Stimulated activated CD4-positive, alpha-beta T cell treated with anti-CD3 and anti-CD28 coated beads, Interleukin-12 subunit alpha, Interleukin-12 subunit beta, amount 100 ng/mL, for 24 hours (primary cell): ENCODE data around the gene ACSL1.
"Not testable (repeated sequence)": the region's sequence is repeated elsewhere in the genome, so short reads cannot be mapped to it uniquely, and the experiment has no call there.

Experiments used
- DNase-seq, 2 experiments: peaks; one replicate each; pipeline ENCODE4 v3.0.0-alpha.2; 2020; ENCODE audit warnings: low read depth in 2 of 2

The ACSL1 gene

GRCh38 chr4:184752496-184753275, 73.1 kb downstream of the ACSL1 start:
- no peak for DNase-seq

- DNase-seq: no peak
Observed at GRCh38 chr4:184751585-184751956, 74.2 kb downstream of the ACSL1 start.

GRCh38 chr4:184750926-184751584, 74.7 kb downstream of the ACSL1 start:
- no peak for DNase-seq

GRCh38 chr4:184748251-184748652, 77.5 kb downstream of the ACSL1 start:
- DNase-seq: no peak

- no peak for DNase-seq
Observed at GRCh38 chr4:184747034-184747830, 78.5 kb downstream of the ACSL1 start.

DNA sequence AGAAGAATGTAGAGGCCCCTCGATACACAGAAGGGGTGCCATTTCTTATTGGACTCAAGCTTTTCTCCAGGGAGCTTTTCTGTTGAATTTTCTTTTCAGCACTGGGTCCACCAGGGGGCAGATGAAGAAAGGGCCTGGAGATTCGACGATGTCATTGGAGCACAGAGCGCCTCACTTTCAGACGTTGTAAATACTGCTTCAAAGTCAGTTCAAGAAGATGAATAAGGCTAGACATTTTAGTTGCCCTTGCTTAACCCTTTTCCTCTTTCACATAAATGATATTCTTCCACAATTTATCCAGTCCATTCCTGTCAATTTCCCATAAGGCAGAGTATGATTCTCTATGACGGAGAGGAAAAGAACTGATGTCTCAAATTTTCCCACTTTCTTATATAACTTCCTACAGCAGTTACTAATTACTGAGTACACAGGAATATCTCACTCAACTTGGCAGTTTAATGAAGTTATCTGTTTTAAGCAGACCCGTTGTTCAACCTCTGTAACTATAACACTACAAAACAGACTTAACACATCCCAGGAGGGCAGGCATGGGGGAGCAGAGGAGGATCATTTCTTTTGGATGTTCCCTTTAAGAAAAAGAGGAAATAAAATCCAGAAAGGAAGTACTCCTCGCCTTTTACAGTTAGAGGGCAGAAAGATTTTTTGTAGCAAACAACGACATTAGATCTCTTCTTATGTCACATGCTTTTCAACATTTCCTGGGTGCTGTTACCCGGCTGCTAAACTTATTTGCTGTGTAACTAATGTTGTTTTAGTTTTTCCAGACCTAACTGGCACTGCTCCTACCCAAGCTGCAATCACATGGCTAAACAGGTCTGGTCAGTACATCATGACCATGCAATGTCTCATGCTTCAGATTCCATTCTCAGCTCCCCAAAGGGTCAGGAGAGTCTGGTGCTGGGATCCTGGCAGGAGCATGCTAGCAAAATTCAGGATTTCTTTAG, 79.7 kb downstream of the ACSL1 start:
- DNase-seq: peak; percentile 37 to 64

- no peak for DNase-seq
Observed at GRCh38 chr4:184744236-184744635, 81.5 kb downstream of the ACSL1 start.

- DNase-seq: no peak
Observed at GRCh38 chr4:184743650-184744049, 82.1 kb downstream of the ACSL1 start.

DNA sequence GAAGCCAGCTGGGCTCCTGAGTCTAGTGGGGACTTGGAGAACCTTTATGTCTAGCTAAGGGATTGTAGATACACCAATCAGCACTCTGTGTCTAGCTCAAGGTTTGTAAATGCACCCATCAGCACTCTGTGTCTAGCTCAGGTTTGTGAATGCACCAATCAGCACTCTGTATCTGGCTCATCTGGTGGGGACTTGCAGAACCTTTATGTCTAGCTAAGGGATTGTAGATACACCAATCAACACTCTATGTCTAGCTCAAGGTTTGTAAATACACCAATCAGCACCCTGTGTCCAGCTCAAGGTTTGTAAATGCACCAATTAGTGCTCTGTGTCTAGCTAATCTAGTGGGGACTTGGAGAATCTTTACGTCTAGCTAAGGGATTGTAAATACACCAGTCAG, 84.1 kb downstream of the ACSL1 start:
- DNase-seq: not testable (repeated sequence)

DNA sequence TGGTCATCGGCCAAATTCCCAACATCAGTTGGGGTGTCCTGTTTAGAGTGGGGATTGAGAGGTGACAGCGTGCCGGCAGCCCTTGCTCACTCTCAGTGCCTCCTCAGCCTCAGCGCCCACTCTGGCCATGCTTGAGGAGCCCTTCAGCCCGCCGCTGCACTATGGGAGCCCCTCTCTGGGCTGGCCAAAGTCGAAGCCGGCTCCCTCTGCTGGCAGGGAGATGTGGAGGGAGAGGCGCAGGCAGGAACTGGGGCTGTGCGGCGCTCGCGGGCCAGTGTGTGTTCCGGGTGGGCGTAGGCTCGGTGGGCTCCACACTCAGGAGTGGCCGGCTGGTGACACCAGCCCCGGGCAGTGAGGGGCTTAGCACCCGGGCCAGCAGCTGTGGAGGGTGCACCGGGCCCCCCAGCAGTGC, 84.8 kb downstream of the ACSL1 start:
- no peak for DNase-seq

GRCh38 chr4:184739575-184739974, 86.2 kb downstream of the ACSL1 start:
- DNase-seq: not testable (repeated sequence)

DNA sequence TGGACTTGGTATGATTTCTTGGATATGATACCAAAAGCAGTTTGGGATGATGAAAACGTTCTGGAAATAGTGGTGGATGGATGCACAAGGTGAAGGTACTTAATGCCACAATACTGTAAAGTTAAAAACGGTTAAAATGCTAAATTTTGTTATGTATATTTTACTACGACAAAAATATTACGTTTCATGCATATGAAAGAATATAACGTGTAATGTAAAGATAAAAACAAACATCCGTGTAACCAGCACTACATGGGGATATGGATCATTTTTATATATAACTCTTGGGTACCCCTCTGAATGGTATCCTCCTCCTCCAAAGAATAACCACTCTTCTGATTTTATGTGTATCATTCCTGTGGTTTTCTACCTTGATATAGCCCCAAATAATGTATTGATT, 91.0 kb downstream of the ACSL1 start:
- no peak for DNase-seq

DNA sequence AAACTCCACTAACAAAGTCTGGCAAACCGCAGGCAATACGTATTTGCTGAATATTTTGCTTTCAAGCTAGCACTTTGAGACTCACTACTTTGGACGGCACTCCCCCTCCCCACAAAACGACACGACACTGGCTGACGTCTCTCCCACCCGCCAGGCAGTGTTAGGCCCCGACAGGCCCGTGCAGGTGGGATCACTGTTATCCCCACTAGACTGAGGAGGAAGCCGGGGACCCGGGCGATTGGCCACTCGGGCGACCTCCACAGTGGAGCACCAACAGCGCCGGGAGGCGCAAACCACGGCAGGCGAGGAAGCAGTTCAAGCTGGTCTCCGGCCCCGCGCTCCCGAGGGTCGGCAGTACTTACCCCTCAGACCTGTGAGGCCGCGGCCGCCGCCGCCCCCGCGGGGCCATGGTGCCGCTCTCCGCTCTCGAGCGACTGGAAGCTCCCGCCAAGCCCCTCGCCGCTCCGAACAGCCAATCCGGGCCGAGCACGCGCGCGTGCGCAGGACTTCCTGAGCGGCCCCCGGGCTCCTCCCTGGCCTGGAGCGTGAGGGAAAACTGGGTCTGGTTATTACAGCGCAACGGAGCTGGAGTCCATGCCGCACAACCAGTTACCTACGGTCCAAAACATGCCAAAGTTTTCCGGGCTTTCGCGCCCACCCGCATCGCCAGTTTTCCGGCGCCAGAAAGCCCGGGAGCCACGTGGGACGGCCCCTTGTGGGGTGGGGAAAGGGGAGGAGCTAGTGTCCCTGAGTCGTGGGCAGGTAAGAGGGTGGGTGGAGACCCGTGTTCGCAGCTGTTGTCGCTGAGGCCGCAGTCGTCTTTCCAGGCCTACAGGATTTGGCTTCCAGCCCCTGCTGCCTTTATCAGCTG, 91.9 kb downstream of the ACSL1 start, which contains the start of gene CENPU:
Gene CENPU, minus strand, starts transcription at position 443 of the 871 bp plus-strand sequence. Its CDS starts 34 bp downstream, at position 409.
- peak; percentile 91 to 92 for DNase-seq

DNA sequence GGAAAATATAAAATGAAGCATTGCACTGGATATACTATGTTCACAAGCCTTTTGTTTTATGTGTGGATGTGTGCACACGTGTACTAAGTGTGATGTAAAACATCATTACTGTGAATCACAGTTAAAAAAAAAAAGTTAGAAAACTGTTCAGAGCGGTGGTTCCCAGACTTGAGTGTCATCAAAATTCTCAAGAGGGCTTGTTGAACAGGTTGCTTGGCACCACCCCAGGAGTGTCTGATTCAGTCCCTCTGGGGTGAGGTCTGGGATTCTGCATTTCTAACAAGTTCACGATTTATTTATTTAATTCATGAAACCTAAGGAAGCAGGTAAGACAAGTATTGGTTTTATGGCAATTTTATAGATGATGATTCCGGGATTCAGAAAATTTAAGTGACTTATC, 93.6 kb downstream of the ACSL1 start:
- no peak for DNase-seq

DNA sequence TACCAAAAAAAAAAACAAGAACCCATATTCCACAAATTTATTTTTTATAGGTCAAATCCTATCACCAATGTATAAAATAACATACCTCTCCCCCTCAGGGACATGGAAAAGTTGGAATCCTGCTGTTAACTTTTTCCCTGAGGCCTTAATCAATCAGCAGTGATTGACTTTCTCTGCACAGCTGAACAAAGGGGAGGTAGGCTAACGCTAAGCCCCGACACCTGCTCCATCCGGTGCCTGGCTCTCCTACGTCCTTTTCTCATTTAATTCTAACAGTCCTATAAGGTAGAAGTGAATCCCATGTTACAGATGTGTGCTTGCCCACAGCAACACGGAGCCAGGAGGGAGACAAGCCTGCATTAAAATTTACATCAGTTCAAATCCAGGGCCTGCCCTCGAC, 94.7 kb downstream of the ACSL1 start:
- DNase-seq: no peak

DNA sequence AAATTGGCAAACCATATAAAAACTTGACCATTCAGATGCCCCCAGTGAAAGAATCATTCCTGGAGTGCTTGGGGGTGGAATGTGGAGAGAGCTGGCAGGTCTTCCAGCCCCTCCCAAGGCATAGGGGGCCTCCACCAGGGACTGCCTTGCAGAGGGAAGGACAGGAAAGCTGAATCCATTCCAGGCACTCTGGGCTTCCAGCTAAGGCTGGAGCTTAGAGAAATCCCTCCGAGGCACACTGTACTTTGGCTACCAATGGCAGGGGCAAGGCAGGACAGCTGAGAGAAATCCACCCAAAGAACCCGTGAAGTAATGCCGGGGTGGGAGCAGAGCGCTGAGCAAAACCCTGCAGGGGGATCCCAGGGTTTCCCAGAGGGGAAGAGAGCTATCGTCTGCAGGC, 95.8 kb downstream of the ACSL1 start:
- DNase-seq: no peak

GRCh38 chr4:184728858-184729257, 96.9 kb downstream of the ACSL1 start:
- no peak for DNase-seq

DNA sequence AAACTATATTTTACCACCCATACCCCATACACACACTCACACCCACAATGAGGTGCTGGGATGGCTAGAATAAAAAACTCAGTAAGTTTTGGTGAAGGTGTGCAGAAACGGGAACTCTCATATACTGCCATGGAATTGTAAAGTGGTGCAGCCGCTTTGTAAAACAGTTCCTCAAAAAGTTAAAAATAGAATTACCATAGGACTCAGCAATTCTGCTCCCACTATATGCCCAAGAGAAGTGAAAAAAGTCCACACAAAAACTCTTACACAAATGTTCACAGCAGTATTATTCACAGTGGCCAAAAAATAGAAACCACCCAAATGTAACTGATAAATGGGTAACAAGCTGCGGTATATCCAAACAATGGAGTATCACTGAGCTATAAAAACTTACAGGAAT, 98.3 kb downstream of the ACSL1 start:
- DNase-seq: no peak

DNA sequence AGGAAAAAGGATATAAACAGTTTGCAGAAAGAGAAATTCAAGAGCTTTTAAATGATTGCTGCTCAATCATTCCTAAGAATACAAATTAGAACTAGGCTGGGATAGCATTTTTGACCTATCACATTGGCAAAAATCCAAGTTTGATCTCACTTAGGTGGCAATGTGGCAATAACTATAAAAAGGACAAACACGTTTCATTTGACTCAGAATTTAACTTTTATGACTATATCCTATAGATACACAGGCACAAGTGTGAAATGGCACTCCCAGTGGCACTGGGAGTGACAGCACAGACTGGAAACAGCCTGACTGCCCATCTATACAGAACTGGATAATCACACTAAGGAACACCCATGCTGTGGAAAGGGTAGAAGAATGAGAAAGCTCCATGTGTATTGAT, 103.0 kb downstream of the ACSL1 start:
- no peak for DNase-seq

DNA sequence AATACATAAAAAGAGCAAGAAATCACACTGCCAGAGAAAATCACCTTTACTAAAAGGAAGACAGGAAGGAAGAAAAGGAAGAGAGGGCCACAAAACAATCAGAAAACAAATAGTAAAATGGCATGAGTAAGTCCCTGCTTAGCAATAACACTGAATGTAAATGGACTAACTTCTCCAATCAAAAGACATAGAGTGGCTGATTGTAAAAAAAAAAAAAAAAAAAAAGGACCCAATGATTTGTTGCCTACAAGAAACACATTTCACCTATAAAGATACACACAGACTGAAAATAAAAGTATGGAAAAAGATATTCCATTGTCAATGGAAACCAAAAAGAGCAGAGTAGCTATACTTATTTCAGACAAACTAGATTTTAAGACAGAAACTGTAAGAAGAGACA, 104.5 kb downstream of the ACSL1 start:
- DNase-seq: no peak
